ENCODE data around the gene TCEAL8.

Gene TCEAL8, protein sequence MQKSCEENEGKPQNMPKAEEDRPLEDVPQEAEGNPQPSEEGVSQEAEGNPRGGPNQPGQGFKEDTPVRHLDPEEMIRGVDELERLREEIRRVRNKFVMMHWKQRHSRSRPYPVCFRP

GRCh38 chrX:103254921-103255493, at the start of gene TCEAL8:
Gene TCEAL8 (minus strand): TSS chrX:103255155. CDS start chrX:103253979, 1,176 bp downstream.
- Mint-ChIP-seq H3K27me3 (ENCODE audit: low read depth) (no peaks in the 10 kb centered on the region), H3K4me1 (peaks cover 19% of the 10 kb centered on the region), H3K9me3 (no peaks in the 10 kb centered on the region), H3K27ac (peak within 1 kb of the TSS; percentile 97 to 99 (median 99)), H3K36me3 (ENCODE audit: low read depth) (peaks cover 17% of the 10 kb centered on the region), H3K4me3 (peak within 1 kb of the TSS; percentile 91 to 97 (median 96))
- TF ChIP-seq CTCF (IDR thresholded peaks at IDR 0.05; ENCODE audit: unreplicated experiment in 3 of 3), result no peak

DNA sequence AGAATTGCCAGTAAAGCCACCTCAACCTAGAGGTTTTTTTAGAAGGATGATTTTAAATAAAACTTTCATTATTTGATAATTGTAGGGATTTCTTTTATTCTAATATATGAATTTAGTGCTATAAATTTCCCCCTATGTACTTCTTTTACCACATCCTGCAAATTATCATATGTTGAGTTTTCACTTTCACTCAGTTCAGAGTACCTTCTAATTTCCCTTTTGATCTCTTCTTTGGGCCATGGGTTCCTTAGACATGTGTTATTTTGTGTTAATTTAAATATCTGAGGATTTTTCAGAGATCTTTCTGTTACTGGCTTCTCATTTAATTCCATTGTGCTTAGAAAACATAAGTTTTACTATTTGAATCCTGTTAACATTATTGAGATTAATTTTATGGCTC, 49.8 kb upstream of the TCEAL8 start:
- H3K27me3 Mint-ChIP-seq (ENCODE audit: low read depth), result no peaks in the 10 kb centered on the region
- TF ChIP-seq CTCF (IDR thresholded peaks at IDR 0.05; ENCODE audit: unreplicated experiment in 3 of 3), result no peak
- no peaks in the 10 kb centered on the region for H3K4me1 Mint-ChIP-seq
- H3K27ac Mint-ChIP-seq, result no peak overlapping the region
- peaks cover 3% of the 10 kb centered on the region for H3K9me3 Mint-ChIP-seq
- H3K36me3 Mint-ChIP-seq (ENCODE audit: low read depth), result peaks cover 7% of the 10 kb centered on the region
- no peak overlapping the region for H3K4me3 Mint-ChIP-seq

GRCh38 chrX:103293118-103293517, 38.2 kb upstream of the TCEAL8 start:
- H3K9me3 Mint-ChIP-seq, result peaks cover 9% of the 10 kb centered on the region
- H3K27me3 Mint-ChIP-seq (ENCODE audit: low read depth), result no peaks in the 10 kb centered on the region
- H3K4me1 Mint-ChIP-seq, result no peaks in the 10 kb centered on the region
- H3K4me3 Mint-ChIP-seq, result no peak overlapping the region
- no peak for TF ChIP-seq CTCF (IDR thresholded peaks at IDR 0.05; ENCODE audit: unreplicated experiment in 3 of 3)
- H3K36me3 Mint-ChIP-seq (ENCODE audit: low read depth), result no peaks in the 10 kb centered on the region
- H3K27ac Mint-ChIP-seq, result no peak overlapping the region

GRCh38 chrX:103279624-103280023, 24.7 kb upstream of the TCEAL8 start:
- Mint-ChIP-seq H3K4me1 (no peaks in the 10 kb centered on the region), H3K4me3 (no peak overlapping the region), H3K36me3 (ENCODE audit: low read depth) (no peaks in the 10 kb centered on the region), H3K27ac (no peak overlapping the region), H3K9me3 (peaks cover 9% of the 10 kb centered on the region), H3K27me3 (ENCODE audit: low read depth) (peaks cover 5% of the 10 kb centered on the region)
- TF ChIP-seq CTCF (IDR thresholded peaks at IDR 0.05; ENCODE audit: unreplicated experiment in 3 of 3), result no peak

DNA sequence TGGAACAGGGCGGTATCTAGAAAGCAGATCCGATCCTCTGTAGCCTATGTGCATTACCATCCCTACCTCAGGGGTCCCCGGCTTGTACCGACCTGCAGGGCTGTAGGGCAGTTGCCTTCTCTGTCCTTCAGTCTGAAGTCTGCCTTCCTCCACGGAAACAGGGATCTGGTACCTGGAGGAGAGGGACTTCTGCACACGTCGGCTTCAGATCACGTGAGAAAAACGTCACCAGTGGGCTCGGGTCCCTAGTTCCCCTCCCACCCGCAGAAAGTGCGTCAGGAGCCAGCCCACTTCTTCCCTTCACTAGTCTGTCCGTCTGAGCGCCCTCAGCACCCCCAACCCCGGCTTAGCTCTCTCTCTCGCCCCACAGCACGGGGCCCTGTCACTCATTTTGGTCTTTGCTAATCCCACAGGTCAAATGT, 21.6 kb upstream of the TCEAL8 start, which contains the start of gene TCEAL5:
Gene TCEAL5, minus strand, starts transcription at position 170 of the 422 bp plus-strand sequence. CDS start 2,187 bp downstream, outside the sequence.
- no peak for TF ChIP-seq CTCF (IDR thresholded peaks at IDR 0.05; ENCODE audit: unreplicated experiment in 3 of 3)
- no peak within 1 kb of the TSS for H3K27ac Mint-ChIP-seq
- H3K9me3 Mint-ChIP-seq, result peaks cover 6% of the 10 kb centered on the region
- H3K4me1 Mint-ChIP-seq, result no peaks in the 10 kb centered on the region
- H3K36me3 Mint-ChIP-seq (ENCODE audit: low read depth), result no peaks in the 10 kb centered on the region
- peaks cover 8% of the 10 kb centered on the region for H3K27me3 Mint-ChIP-seq (ENCODE audit: low read depth)
- peak within 1 kb of the TSS; percentile 34 to 59 (median 37) for H3K4me3 Mint-ChIP-seq
